Measurements from ENCODE around the gene ZMYND10.
A peak's percentile ranks its signal among the peaks of the same experiment; 100 is the strongest.

ZMYND10 gene

GRCh38 chr3:50321336-50322114, 24.0 kb downstream of the ZMYND10 start:
- Histone ChIP-seq H3K9me3 (no peaks in the 10 kb centered on the region), H3K27me3 (no peaks in the 10 kb centered on the region), H3K4me3 (ENCODE audit: low read depth, low read length) (peak overlapping the region; percentile 65), H3K36me3 (peaks cover 17% of the 10 kb centered on the region), H3K4me1 (peaks cover 3% of the 10 kb centered on the region)
- TF ChIP-seq CTCF (IDR thresholded peaks at IDR 0.05; ENCODE audit: low read depth, low read length): peak; percentile 36
- DNase-seq: peak; percentile 85

- peak; percentile 72 for DNase-seq
- Histone ChIP-seq H3K36me3 (peaks cover 17% of the 10 kb centered on the region), H3K4me1 (peaks cover 3% of the 10 kb centered on the region)
Measured at GRCh38 chr3:50320853-50321335, 24.6 kb downstream of the ZMYND10 start.

GRCh38 chr3:50319894-50320625, 25.5 kb downstream of the ZMYND10 start:
- H3K4me1 ChIP-seq: peaks cover 3% of the 10 kb centered on the region
- H3K36me3 ChIP-seq: peaks cover 17% of the 10 kb centered on the region
- peak overlapping the region; percentile 65 for H3K4me3 ChIP-seq (ENCODE audit: low read depth, low read length)
- DNase-seq: no peak
- H3K27me3 ChIP-seq: no peaks in the 10 kb centered on the region
- no peak for TF ChIP-seq CTCF (IDR thresholded peaks at IDR 0.05; ENCODE audit: low read depth, low read length)
- H3K9me3 ChIP-seq: no peaks in the 10 kb centered on the region

More at GRCh38 chr3:50320853-50321335, 24.6 kb downstream of the ZMYND10 start:
- H3K9me3 ChIP-seq: no peaks in the 10 kb centered on the region
- peak overlapping the region; percentile 65 for H3K4me3 ChIP-seq (ENCODE audit: low read depth, low read length)
- no peaks in the 10 kb centered on the region for H3K27me3 ChIP-seq
- TF ChIP-seq CTCF (IDR thresholded peaks at IDR 0.05; ENCODE audit: low read depth, low read length): no peak

GRCh38 chr3:50319181-50319893, 26.2 kb downstream of the ZMYND10 start:
- Histone ChIP-seq H3K4me1 (peaks cover 3% of the 10 kb centered on the region), H3K36me3 (peaks cover 17% of the 10 kb centered on the region), H3K27me3 (no peaks in the 10 kb centered on the region), H3K9me3 (no peaks in the 10 kb centered on the region), H3K4me3 (ENCODE audit: low read depth, low read length) (no peak overlapping the region)
- no peak for DNase-seq
- TF ChIP-seq CTCF (IDR thresholded peaks at IDR 0.05; ENCODE audit: low read depth, low read length): no peak

GRCh38 chr3:50318615-50319014, 26.9 kb downstream of the ZMYND10 start:
- Histone ChIP-seq H3K27me3 (no peaks in the 10 kb centered on the region), H3K36me3 (peaks cover 17% of the 10 kb centered on the region), H3K4me1 (peaks cover 3% of the 10 kb centered on the region), H3K4me3 (ENCODE audit: low read depth, low read length) (no peak overlapping the region), H3K9me3 (no peaks in the 10 kb centered on the region)
- DNase-seq: no peak
- TF ChIP-seq CTCF (IDR thresholded peaks at IDR 0.05; ENCODE audit: low read depth, low read length): no peak

Measured in BE2C (cell line).